ENCODE data around the gene MIS12. TPM values are rescaled to one million over a fixed set of nuclear protein-coding genes. Genes with fewer than 3 reads are reported as not detected.

Gene MIS12
- total and polyA plus RNA-seq, 2 donors (not counting 1 experiment from before 2014, with no cell fraction given) = 20.9 to 41.1 TPM

GRCh38 chr17:5510771-5511170, 24.4 kb downstream of the MIS12 start:
- Histone ChIP-seq H3K9ac (ENCODE audit: low read length) (no peak overlapping the region), H3K4me1 (ENCODE audit: control insufficient read depth in 2 of 2, insufficient read depth in 2 of 2, low read length in 2 of 2) (peaks cover 5 to 6% of the 10 kb centered on the region in 2 donors), H3K79me2 (ENCODE audit: control insufficient read depth, insufficient read depth, low read length) (no peaks in the 10 kb centered on the region), H3K27ac (ENCODE audit: low read length in 2 of 2) (no peak overlapping the region), H3K9me3 (ENCODE audit: control extremely low read depth in 1 of 3, control insufficient read depth in 2 of 3, insufficient read depth in 1 of 3, low read length in 2 of 3) (peaks cover 0 to 4% (median 0%) of the 10 kb centered on the region in 3 donors), H3K4me2 (replicated peaks; ENCODE audit: low read depth, low read length, poor library complexity, severe bottlenecking) (no peak overlapping the region), H3K36me3 (replicated peaks in 1 of 2; ENCODE audit: control extremely low read depth in 1 of 2, control insufficient read depth in 1 of 2, extremely low read depth in 1 of 2, insufficient read depth in 2 of 2, low read length in 1 of 2) (peaks cover 2 to 41% of the 10 kb centered on the region in 2 experiments), H4K20me1 (ENCODE audit: control insufficient read depth, insufficient read depth, low read length, poor library complexity, severe bottlenecking) (no peaks in the 10 kb centered on the region), H3K27me3 (replicated peaks in 1 of 4; ENCODE audit: control extremely low read depth in 1 of 4, control insufficient read depth in 3 of 4, insufficient read depth in 4 of 4, low read length in 3 of 4) (no peaks in the 10 kb centered on the region), H2AFZ (ENCODE audit: insufficient read depth, low read depth, low read length, poor library complexity, severe bottlenecking) (no peak overlapping the region), H3K4me3 (ENCODE audit: control extremely low read depth in 1 of 5, extremely low read depth in 1 of 5, insufficient read depth in 1 of 5, low read depth in 2 of 5, low read length in 4 of 5) (no peak overlapping the region)
- Mint-ChIP-seq H3K9me3 (ENCODE audit: insufficient read depth) (no peaks in the 10 kb centered on the region), H3K4me3 (no peak overlapping the region), H3K27ac (no peak overlapping the region), H3K4me1 (peaks cover 10% of the 10 kb centered on the region), H3K27me3 (no peaks in the 10 kb centered on the region)
- WGBS (ENCODE audit: insufficient coverage) = 100% methylated on average over 1 of the region's 8 CpGs
- no peak for DNase-seq
- ChIA-PET CTCF (no interaction called here), POLR2A (no interaction called here)
- TF ChIP-seq CTCF (IDR thresholded peaks at IDR 0.05) (no peak), EZH2 (IDR thresholded peaks at IDR 0.05; ENCODE audit: borderline replicate concordance, insufficient read depth, low read depth, low read length, poor library complexity, severe bottlenecking) (no peak)
- intact Hi-C loops (cut with micrococcal nuclease) = no loop called here
- no peak for ATAC-seq (ENCODE audit: low read depth)

- Mint-ChIP-seq H3K4me1 (peaks cover 15% of the 10 kb centered on the region), H3K27me3 (no peaks in the 10 kb centered on the region), H3K4me3 (no peak overlapping the region), H3K9me3 (ENCODE audit: insufficient read depth) (no peaks in the 10 kb centered on the region), H3K27ac (peak overlapping the region; percentile 10)
- Histone ChIP-seq H3K9ac (ENCODE audit: low read length) (no peak overlapping the region), H3K36me3 (replicated peaks in 1 of 2; ENCODE audit: control extremely low read depth in 1 of 2, control insufficient read depth in 1 of 2, extremely low read depth in 1 of 2, insufficient read depth in 2 of 2, low read length in 1 of 2) (peaks cover 2 to 45% of the 10 kb centered on the region in 2 experiments), H3K27ac (ENCODE audit: low read length in 2 of 2) (peak overlapping the region in 1 of 2 donors; percentile 59), H3K9me3 (ENCODE audit: control extremely low read depth in 1 of 3, control insufficient read depth in 2 of 3, insufficient read depth in 1 of 3, low read length in 2 of 3) (peaks cover 0 to 4% (median 0%) of the 10 kb centered on the region in 3 donors), H3K4me2 (replicated peaks; ENCODE audit: low read depth, low read length, poor library complexity, severe bottlenecking) (no peak overlapping the region), H3K27me3 (replicated peaks in 1 of 4; ENCODE audit: control extremely low read depth in 1 of 4, control insufficient read depth in 3 of 4, insufficient read depth in 4 of 4, low read length in 3 of 4) (no peaks in the 10 kb centered on the region), H2AFZ (ENCODE audit: insufficient read depth, low read depth, low read length, poor library complexity, severe bottlenecking) (no peak overlapping the region), H3K79me2 (ENCODE audit: control insufficient read depth, insufficient read depth, low read length) (no peaks in the 10 kb centered on the region), H3K4me1 (ENCODE audit: control insufficient read depth in 2 of 2, insufficient read depth in 2 of 2, low read length in 2 of 2) (peaks cover 5 to 6% of the 10 kb centered on the region in 2 donors), H4K20me1 (ENCODE audit: control insufficient read depth, insufficient read depth, low read length, poor library complexity, severe bottlenecking) (no peaks in the 10 kb centered on the region), H3K4me3 (ENCODE audit: control extremely low read depth in 1 of 5, extremely low read depth in 1 of 5, insufficient read depth in 1 of 5, low read depth in 2 of 5, low read length in 4 of 5) (no peak overlapping the region)
- intact Hi-C loops (cut with micrococcal nuclease) = no loop called here
- POLR2A ChIA-PET = no interaction called here
- TF ChIP-seq EZH2 (IDR thresholded peaks at IDR 0.05; ENCODE audit: borderline replicate concordance, insufficient read depth, low read depth, low read length, poor library complexity, severe bottlenecking) = no peak
- TF ChIP-seq CTCF (IDR thresholded peaks at IDR 0.05) = no peak
- 97% methylated on average over 10 of the region's 17 CpGs for WGBS (ENCODE audit: insufficient coverage)
- ATAC-seq (ENCODE audit: low read depth) = no peak
- CTCF ChIA-PET = no interaction called here
- DNase-seq = no peak
Observed at GRCh38 chr17:5511401-5512225, 25.2 kb downstream of the MIS12 start.

Data from B cell (primary cell).